MM.1S (cell line): ENCODE data around the gene KCNJ12.
"Not testable (repeated sequence)": the region's sequence is repeated elsewhere in the genome, so short reads cannot be mapped to it uniquely, and the experiment has no call there.

ENCODE experiments used
- CTCF ChIP-seq: fragments of 300-600 bp; sonication (generic); IDR thresholded peaks from 2 replicates; pipeline ENCODE4 v1.5.1; 2016; ENCODE audit warnings: antibody characterized with exemption, low read length, mixed read lengths
- EZH2phosphoT487 ChIP-seq: fragments of 300-600 bp; sonication (generic); IDR thresholded peaks from 2 replicates; pipeline ENCODE4 v1.6.1; 2018; ENCODE audit warnings: antibody characterized with exemption, low read length

DNA sequence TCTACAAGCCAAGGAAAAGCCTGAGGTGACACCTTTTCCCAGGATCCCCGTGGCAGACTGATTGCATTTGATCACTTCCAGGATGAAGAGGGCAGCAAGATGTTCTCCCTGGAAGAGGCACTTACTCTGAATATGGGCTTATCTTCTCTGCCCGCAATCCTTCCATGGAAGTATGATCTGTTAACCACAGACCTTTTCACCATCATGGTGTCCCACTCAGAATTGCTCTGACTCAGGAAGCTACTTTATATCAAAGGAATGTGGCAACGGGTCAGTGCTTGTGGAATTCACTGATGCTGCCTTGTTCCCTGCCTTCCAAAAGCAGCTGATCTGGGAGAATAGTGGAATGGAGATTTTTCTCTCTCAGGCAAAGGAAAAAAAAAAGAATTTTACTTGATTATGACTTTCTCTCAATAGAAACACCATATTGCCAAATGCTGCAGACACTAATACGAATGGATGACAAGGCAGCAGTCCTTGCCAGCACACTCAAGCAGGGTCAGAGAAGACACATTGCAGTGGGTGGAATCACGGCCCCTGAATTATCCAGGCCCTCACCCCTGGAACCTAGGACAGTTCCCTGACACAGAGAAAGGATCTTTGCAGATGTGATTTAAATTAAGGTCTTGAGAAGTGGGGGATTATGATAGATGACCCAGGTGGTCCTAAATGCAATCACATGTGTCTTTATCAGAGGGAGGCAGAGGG lies 53.9 kb downstream of the KCNJ12 start:
- TF ChIP-seq CTCF, EZH2phosphoT487: not testable (repeated sequence)
